Measurements from ENCODE around the gene OTOGL. TPM values are rescaled to one million over a fixed set of nuclear protein-coding genes. Genes with fewer than 3 reads are reported as not detected.

Gene OTOGL
- total and polyA plus RNA-seq, 9 donors: 0.05 to 0.26 (median 0.12) TPM; not detected in 2

DNA sequence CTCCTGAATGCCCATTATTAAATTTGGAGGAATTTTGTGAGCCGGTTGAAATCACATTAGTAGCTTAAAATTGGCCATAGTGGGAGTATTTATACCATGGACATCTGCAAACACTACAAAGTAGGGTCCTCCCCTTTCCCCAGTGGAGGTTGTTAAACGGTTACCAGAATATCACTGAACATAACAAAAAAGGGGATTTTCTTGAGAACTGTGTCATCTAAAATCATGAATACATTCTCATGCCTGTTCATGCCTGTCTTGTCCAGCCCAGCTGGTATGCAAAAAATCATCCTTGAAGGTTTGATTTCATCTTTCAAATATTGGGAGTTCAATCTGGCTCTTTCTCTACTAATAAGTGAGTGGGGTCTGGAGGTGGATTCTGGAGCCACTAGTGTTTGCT lies 96.4 kb downstream of the OTOGL start:
- Histone ChIP-seq H3K36me3 (no peaks in the 10 kb centered on the region), H3K4me1 (ENCODE audit: insufficient read depth) (no peaks in the 10 kb centered on the region), H3K9me3 (no peaks in the 10 kb centered on the region), H3K4me3 (no peak overlapping the region), H3K27me3 (no peaks in the 10 kb centered on the region), H3K27ac (no peak overlapping the region)
- WGBS, 3 donors: 44 to 77% (median 49%) methylated on average over 2 of the region's 2 CpGs
- intact Hi-C loops (cut with DNase I): loop anchor here in 1 of 4 donors (5.0 kb wide), 1 partner anchor 77 kb away; no protein-coding TSS in a partner anchor
- TF ChIP-seq, protein P1, sequence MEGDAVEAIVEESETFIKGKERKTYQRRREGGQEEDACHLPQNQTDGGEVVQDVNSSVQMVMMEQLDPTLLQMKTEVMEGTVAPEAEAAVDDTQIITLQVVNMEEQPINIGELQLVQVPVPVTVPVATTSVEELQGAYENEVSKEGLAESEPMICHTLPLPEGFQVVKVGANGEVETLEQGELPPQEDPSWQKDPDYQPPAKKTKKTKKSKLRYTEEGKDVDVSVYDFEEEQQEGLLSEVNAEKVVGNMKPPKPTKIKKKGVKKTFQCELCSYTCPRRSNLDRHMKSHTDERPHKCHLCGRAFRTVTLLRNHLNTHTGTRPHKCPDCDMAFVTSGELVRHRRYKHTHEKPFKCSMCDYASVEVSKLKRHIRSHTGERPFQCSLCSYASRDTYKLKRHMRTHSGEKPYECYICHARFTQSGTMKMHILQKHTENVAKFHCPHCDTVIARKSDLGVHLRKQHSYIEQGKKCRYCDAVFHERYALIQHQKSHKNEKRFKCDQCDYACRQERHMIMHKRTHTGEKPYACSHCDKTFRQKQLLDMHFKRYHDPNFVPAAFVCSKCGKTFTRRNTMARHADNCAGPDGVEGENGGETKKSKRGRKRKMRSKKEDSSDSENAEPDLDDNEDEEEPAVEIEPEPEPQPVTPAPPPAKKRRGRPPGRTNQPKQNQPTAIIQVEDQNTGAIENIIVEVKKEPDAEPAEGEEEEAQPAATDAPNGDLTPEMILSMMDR (IDR thresholded peaks at IDR 0.05): no peak
- TF ChIP-seq POLR2A (IDR thresholded peaks at IDR 0.05): no peak
- TF ChIP-seq EP300 (IDR thresholded peaks at IDR 0.05): no peak
- no peak for DNase-seq

DNA sequence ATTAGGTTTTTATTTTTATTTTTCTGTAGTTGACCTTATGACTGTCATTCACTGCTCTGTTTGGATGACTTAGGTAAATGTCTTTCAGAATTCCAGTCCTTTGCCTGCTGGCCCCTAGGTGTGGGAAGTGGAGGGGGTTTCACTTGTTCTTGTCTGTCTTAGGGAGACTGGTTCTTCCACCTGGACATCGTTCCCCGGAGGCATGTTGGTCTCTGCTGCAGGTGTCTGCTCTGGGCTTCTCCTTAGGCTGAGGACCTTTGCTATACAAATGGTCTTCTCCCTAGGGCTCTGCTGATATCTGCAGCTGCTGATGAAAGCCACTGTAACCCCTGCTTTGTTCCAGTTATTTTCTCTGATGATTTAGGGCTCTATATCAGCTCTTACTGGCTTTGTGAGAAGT lies 97.1 kb downstream of the OTOGL start:
- no peaks in the 10 kb centered on the region for H3K36me3 ChIP-seq
- no peaks in the 10 kb centered on the region for H3K27me3 ChIP-seq
- no peak for TF ChIP-seq POLR2A (IDR thresholded peaks at IDR 0.05)
- TF ChIP-seq, protein P1 (IDR thresholded peaks at IDR 0.05): no peak
- no peak for TF ChIP-seq EP300 (IDR thresholded peaks at IDR 0.05)
- no peak overlapping the region for H3K27ac ChIP-seq
- H3K9me3 ChIP-seq: no peaks in the 10 kb centered on the region
- no peak for DNase-seq
- 86 to 93% (median 89%) methylated on average over 2 of the region's 2 CpGs for WGBS, 3 donors
- intact Hi-C loops (cut with DNase I): loop anchor here in 1 of 4 donors (5.0 kb wide), 1 partner anchor 76 kb away; no protein-coding TSS in a partner anchor
- H3K4me3 ChIP-seq: no peak overlapping the region
- H3K4me1 ChIP-seq (ENCODE audit: insufficient read depth): no peaks in the 10 kb centered on the region

DNA sequence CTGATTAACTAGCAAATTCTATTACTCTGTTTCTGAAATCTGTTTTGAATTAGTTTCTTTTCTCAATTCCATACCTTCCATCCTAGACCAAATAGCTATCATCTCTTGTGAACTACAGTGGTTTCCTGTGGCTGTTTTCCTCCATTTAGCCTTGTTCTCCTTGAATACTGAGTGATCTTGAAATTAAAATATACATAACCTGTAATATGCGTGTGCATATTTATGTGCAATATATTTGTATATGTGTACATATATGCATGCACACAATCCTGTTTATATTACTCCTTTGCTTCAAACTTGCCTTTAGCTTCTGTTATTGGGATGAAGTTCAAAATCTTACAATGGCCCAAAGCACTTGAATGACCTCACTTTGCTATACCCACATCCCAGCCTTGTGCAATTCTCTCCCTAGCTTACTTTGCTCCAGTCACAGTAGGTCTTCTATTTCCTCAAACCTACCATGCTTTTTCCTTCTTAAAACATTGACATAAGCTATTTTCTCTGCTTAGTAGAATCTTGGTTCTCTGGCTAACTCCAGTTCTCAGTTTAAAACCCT lies 99.5 kb downstream of the OTOGL start:
- TF ChIP-seq POLR2A (IDR thresholded peaks at IDR 0.05) (no peak), EP300 (IDR thresholded peaks at IDR 0.05) (no peak)
- TF ChIP-seq, protein P1 (IDR thresholded peaks at IDR 0.05): no peak
- no peak for DNase-seq
- Histone ChIP-seq H3K4me3 (no peak overlapping the region), H3K4me1 (ENCODE audit: insufficient read depth) (no peaks in the 10 kb centered on the region), H3K9me3 (no peaks in the 10 kb centered on the region), H3K27ac (no peak overlapping the region), H3K27me3 (no peaks in the 10 kb centered on the region), H3K36me3 (no peaks in the 10 kb centered on the region)
- intact Hi-C loops (cut with DNase I): loop anchor here in 1 of 4 donors (5.0 kb wide), 1 partner anchor 73 kb away; no protein-coding TSS in a partner anchor
- 94 to 98% (median 97%) methylated on average over 1 of the region's 1 CpG for whole genome bisulfite sequencing, 3 donors

DNA sequence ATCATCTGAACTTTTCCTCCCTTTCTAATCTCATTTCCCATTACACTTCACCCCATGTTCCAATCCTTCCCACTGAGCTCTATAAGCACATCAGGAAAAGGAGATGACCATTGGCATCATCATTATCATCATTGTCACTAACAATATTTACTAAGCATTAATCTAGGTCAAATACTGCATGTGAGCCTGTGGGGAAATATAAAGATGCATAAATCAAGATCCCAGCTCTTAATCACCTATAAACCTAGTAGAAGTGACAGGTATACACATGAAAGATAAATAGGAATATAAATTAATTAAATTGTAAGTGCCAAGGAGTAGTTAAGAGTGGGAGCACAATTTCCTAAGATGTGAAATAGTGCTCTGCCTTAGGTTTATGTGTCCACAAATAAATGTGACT lies 100.6 kb downstream of the OTOGL start:
- H3K27me3 ChIP-seq: no peaks in the 10 kb centered on the region
- no peak overlapping the region for H3K4me3 ChIP-seq
- no peak for DNase-seq
- H3K4me1 ChIP-seq (ENCODE audit: insufficient read depth): no peaks in the 10 kb centered on the region
- no peaks in the 10 kb centered on the region for H3K36me3 ChIP-seq
- H3K9me3 ChIP-seq: no peaks in the 10 kb centered on the region
- TF ChIP-seq, protein P1 (IDR thresholded peaks at IDR 0.05): no peak
- TF ChIP-seq POLR2A (IDR thresholded peaks at IDR 0.05): no peak
- no peak for TF ChIP-seq EP300 (IDR thresholded peaks at IDR 0.05)
- intact Hi-C loops (cut with DNase I): loop anchor here in 1 of 4 donors (5.0 kb wide), 1 partner anchor 72 kb away; no protein-coding TSS in a partner anchor
- H3K27ac ChIP-seq: no peak overlapping the region

All from ovary (tissue), 9 donors.